HUDEP-2 (cell line): ENCODE measurements around the gene CCDC169.
A peak's percentile ranks its signal among the peaks of the same experiment; 100 is the strongest.
"Not testable (repeated sequence)": the region's sequence is repeated elsewhere in the genome, so short reads cannot be mapped to it uniquely, and the experiment has no call there.

Experiments
- DNase-seq, 76 experiments: peaks; one replicate each; lab custom pipeline; 2025; ENCODE audit not compliant: unreplicated experiment in 76 of 76; lab: John Stamatoyannopoulos, UW

CCDC169 gene

GRCh38 chr13:36319793-36320192, 22.2 kb upstream of the CCDC169 start:
- not testable (repeated sequence) for DNase-seq

GRCh38 chr13:36313047-36313969, 15.7 kb upstream of the CCDC169 start:
- DNase-seq, result no peak

- no peak for DNase-seq
Observed at GRCh38 chr13:36310417-36311108, 12.9 kb upstream of the CCDC169 start.

GRCh38 chr13:36302289-36302688, 4.7 kb upstream of the CCDC169 start:
- DNase-seq, result no peak

GRCh38 chr13:36299469-36299868, 1.9 kb upstream of the CCDC169 start:
- DNase-seq, result not testable (repeated sequence)

GRCh38 chr13:36298535-36299068, 988 bp upstream of the CCDC169 start:
- no peak for DNase-seq

- peak in 28 of 76 experiments; percentile 2 to 52 (median 16) for DNase-seq
Observed at GRCh38 chr13:36294096-36294495, 3.5 kb downstream of the CCDC169 start.

- DNase-seq, result no peak
Observed at GRCh38 chr13:36293497-36293896, 4.1 kb downstream of the CCDC169 start.

- peak in 2 of 76 experiments; percentile 3 to 4 for DNase-seq
Observed at GRCh38 chr13:36288794-36289391, 8.7 kb downstream of the CCDC169 start.

GRCh38 chr13:36286006-36286405, 11.6 kb downstream of the CCDC169 start:
- DNase-seq, result no peak

- DNase-seq, result peak in 10 of 76 experiments; percentile 2 to 35 (median 11)
Observed at GRCh38 chr13:36282821-36283432, 14.7 kb downstream of the CCDC169 start.

GRCh38 chr13:36275190-36276002, 22.2 kb downstream of the CCDC169 start:
- DNase-seq, result peak in 14 of 76 experiments; percentile 1 to 41 (median 14)

- no peak for DNase-seq
Observed at GRCh38 chr13:36273431-36273830, 24.2 kb downstream of the CCDC169 start.

GRCh38 chr13:36261976-36262375, 35.6 kb downstream of the CCDC169 start:
- DNase-seq, result no peak

GRCh38 chr13:36261011-36261410, 36.6 kb downstream of the CCDC169 start:
- no peak for DNase-seq

GRCh38 chr13:36259361-36260137, 38.1 kb downstream of the CCDC169 start:
- no peak for DNase-seq

GRCh38 chr13:36258831-36259230, 38.8 kb downstream of the CCDC169 start:
- no peak for DNase-seq

- DNase-seq, result no peak
Observed at GRCh38 chr13:36251526-36251925, 46.1 kb downstream of the CCDC169 start.

- DNase-seq, result no peak
Observed at GRCh38 chr13:36251017-36251416, 46.6 kb downstream of the CCDC169 start.
